ENCODE results near the gene EFL1. TPM values are rescaled to one million over a fixed set of nuclear protein-coding genes. Genes with fewer than 3 reads are reported as not detected.
A peak's percentile ranks its signal among the peaks of the same experiment; 100 is the strongest.
"Not testable (repeated sequence)": the region's sequence is repeated elsewhere in the genome, so short reads cannot be mapped to it uniquely, and the experiment has no call there.

The EFL1 gene
- total and polyA plus RNA-seq, 2 donors (not counting 3 experiments of a cell fraction or from before 2014, with no cell fraction given) = 6.6 to 21.9 TPM

GRCh38 chr15:82284381-82284780, 21.8 kb upstream of the EFL1 start:
- H4K20me1 ChIP-seq (replicated peaks; ENCODE audit: control insufficient read depth, extremely low read depth, insufficient read depth, low read length); H3K4me3 ChIP-seq (replicated peaks in 1 of 3; ENCODE audit: insufficient read depth in 1 of 3, low read depth in 1 of 3, low read length in 3 of 3); H3K4me1 ChIP-seq (ENCODE audit: control insufficient read depth, extremely low read depth, insufficient read depth, low read length); H3K9me3 ChIP-seq (replicated peaks; ENCODE audit: control insufficient read depth, insufficient read depth, low read length); intact Hi-C loops (cut with micrococcal nuclease); dilution Hi-C loops (cut with MboI; ENCODE audit: extremely low pct_ligation_motif_present, low sequenced_read_pairs); BruUV-seq (replicated peaks); POLR2A ChIA-PET; H3K79me2 ChIP-seq (ENCODE audit: control insufficient read depth, insufficient read depth, low read length); H3K9ac ChIP-seq (replicated peaks; ENCODE audit: extremely low read depth, insufficient read depth, low read length); H2AFZ ChIP-seq (ENCODE audit: low read depth, low read length); H3K4me2 ChIP-seq (ENCODE audit: insufficient read depth, low read length); H3K36me3 ChIP-seq (ENCODE audit: control insufficient read depth in 2 of 2, extremely low read depth in 1 of 2, insufficient read depth in 2 of 2, low read length in 2 of 2); H3K9me1 ChIP-seq (replicated peaks; ENCODE audit: control insufficient read depth, extremely low read depth, insufficient read depth, low read length); H3K27ac ChIP-seq (ENCODE audit: insufficient read depth, low read depth, low read length); CTCF ChIA-PET; DNase-seq (ENCODE audit: low read depth, low spot score): not testable (repeated sequence)
- H3K27me3 ChIP-seq (ENCODE audit: control insufficient read depth in 2 of 2, insufficient read depth in 2 of 2, low read length in 2 of 2) = peaks cover 1 to 12% of the 10 kb centered on the region in 2 experiments
- peak; percentile 4 for FAIRE-seq

GRCh38 chr15:82282386-82282785, 19.9 kb upstream of the EFL1 start:
- H3K27ac ChIP-seq (ENCODE audit: insufficient read depth, low read depth, low read length); H2AFZ ChIP-seq (ENCODE audit: low read depth, low read length); intact Hi-C loops (cut with micrococcal nuclease); H3K9ac ChIP-seq (replicated peaks; ENCODE audit: extremely low read depth, insufficient read depth, low read length); H3K36me3 ChIP-seq (ENCODE audit: control insufficient read depth in 2 of 2, extremely low read depth in 1 of 2, insufficient read depth in 2 of 2, low read length in 2 of 2); dilution Hi-C loops (cut with MboI; ENCODE audit: extremely low pct_ligation_motif_present, low sequenced_read_pairs); POLR2A ChIA-PET; FAIRE-seq; H3K4me2 ChIP-seq (ENCODE audit: insufficient read depth, low read length); H3K9me1 ChIP-seq (replicated peaks; ENCODE audit: control insufficient read depth, extremely low read depth, insufficient read depth, low read length); BruUV-seq (replicated peaks); H3K4me3 ChIP-seq (replicated peaks in 1 of 3; ENCODE audit: insufficient read depth in 1 of 3, low read depth in 1 of 3, low read length in 3 of 3); H3K79me2 ChIP-seq (ENCODE audit: control insufficient read depth, insufficient read depth, low read length); H4K20me1 ChIP-seq (replicated peaks; ENCODE audit: control insufficient read depth, extremely low read depth, insufficient read depth, low read length); H3K9me3 ChIP-seq (replicated peaks; ENCODE audit: control insufficient read depth, insufficient read depth, low read length); DNase-seq (ENCODE audit: low read depth, low spot score); H3K4me1 ChIP-seq (ENCODE audit: control insufficient read depth, extremely low read depth, insufficient read depth, low read length): not testable (repeated sequence)
- CTCF ChIA-PET = interaction anchor here (0.6 kb wide), 1 partner anchor 13 kb away, joined by 4 read pairs; no protein-coding TSS in a partner anchor
- peaks cover 1 to 24% of the 10 kb centered on the region in 2 experiments for H3K27me3 ChIP-seq (ENCODE audit: control insufficient read depth in 2 of 2, insufficient read depth in 2 of 2, low read length in 2 of 2)

GRCh38 chr15:82281276-82281675, 18.7 kb upstream of the EFL1 start:
- peaks cover 1 to 34% of the 10 kb centered on the region in 2 experiments for H3K27me3 ChIP-seq (ENCODE audit: control insufficient read depth in 2 of 2, insufficient read depth in 2 of 2, low read length in 2 of 2)
- dilution Hi-C loops (cut with MboI; ENCODE audit: extremely low pct_ligation_motif_present, low sequenced_read_pairs); H3K4me2 ChIP-seq (ENCODE audit: insufficient read depth, low read length); H3K4me3 ChIP-seq (replicated peaks in 1 of 3; ENCODE audit: insufficient read depth in 1 of 3, low read depth in 1 of 3, low read length in 3 of 3); intact Hi-C loops (cut with micrococcal nuclease); H3K36me3 ChIP-seq (ENCODE audit: control insufficient read depth in 2 of 2, extremely low read depth in 1 of 2, insufficient read depth in 2 of 2, low read length in 2 of 2); DNase-seq (ENCODE audit: low read depth, low spot score); H3K27ac ChIP-seq (ENCODE audit: insufficient read depth, low read depth, low read length); H4K20me1 ChIP-seq (replicated peaks; ENCODE audit: control insufficient read depth, extremely low read depth, insufficient read depth, low read length); CTCF ChIA-PET; H3K4me1 ChIP-seq (ENCODE audit: control insufficient read depth, extremely low read depth, insufficient read depth, low read length); POLR2A ChIA-PET; H3K79me2 ChIP-seq (ENCODE audit: control insufficient read depth, insufficient read depth, low read length); H3K9me1 ChIP-seq (replicated peaks; ENCODE audit: control insufficient read depth, extremely low read depth, insufficient read depth, low read length); BruUV-seq (replicated peaks); H3K9ac ChIP-seq (replicated peaks; ENCODE audit: extremely low read depth, insufficient read depth, low read length); H3K9me3 ChIP-seq (replicated peaks; ENCODE audit: control insufficient read depth, insufficient read depth, low read length); H2AFZ ChIP-seq (ENCODE audit: low read depth, low read length): not testable (repeated sequence)
- FAIRE-seq = peak; percentile 86
- TF ChIP-seq, protein P1, sequence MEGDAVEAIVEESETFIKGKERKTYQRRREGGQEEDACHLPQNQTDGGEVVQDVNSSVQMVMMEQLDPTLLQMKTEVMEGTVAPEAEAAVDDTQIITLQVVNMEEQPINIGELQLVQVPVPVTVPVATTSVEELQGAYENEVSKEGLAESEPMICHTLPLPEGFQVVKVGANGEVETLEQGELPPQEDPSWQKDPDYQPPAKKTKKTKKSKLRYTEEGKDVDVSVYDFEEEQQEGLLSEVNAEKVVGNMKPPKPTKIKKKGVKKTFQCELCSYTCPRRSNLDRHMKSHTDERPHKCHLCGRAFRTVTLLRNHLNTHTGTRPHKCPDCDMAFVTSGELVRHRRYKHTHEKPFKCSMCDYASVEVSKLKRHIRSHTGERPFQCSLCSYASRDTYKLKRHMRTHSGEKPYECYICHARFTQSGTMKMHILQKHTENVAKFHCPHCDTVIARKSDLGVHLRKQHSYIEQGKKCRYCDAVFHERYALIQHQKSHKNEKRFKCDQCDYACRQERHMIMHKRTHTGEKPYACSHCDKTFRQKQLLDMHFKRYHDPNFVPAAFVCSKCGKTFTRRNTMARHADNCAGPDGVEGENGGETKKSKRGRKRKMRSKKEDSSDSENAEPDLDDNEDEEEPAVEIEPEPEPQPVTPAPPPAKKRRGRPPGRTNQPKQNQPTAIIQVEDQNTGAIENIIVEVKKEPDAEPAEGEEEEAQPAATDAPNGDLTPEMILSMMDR (IDR thresholded peaks at IDR 0.05; ENCODE audit: extremely low read depth in 1 of 2, insufficient read depth in 1 of 2, low read depth in 1 of 2, low read length in 2 of 2) = peak in 1 of 2 donors; percentile 7

Measured in endothelial cell of umbilical vein (primary cell).